CD14-positive monocyte (primary cell): ENCODE data around the gene WDR72. TPM values are rescaled to one million over a fixed set of nuclear protein-coding genes. Genes with fewer than 3 reads are reported as not detected.
"Not testable (repeated sequence)": the region's sequence is repeated elsewhere in the genome, so short reads cannot be mapped to it uniquely, and the experiment has no call there.

Experiments
- DNase-seq, 3 donors: peaks; one replicate each; pipeline ENCODE4 v3.0.0-alpha.2; 2011 to 2022
- H2AFZ ChIP-seq: 2 replicates; pipeline ENCODE4 v1.6.0; 2012; ENCODE audit warnings: mild to moderate bottlenecking, low read depth, low read length, inconsistent platforms; ENCODE audit not compliant: insufficient read depth, poor library complexity, severe bottlenecking
- H3K27ac ChIP-seq, 2 donors: 1 replicate in 1 of 2; 2 replicates in 1 of 2; pipeline ENCODE4 v1.5.1; 2012 to 2013; ENCODE audit warnings: low read length in 2 of 2, control low read depth in 1 of 2, inconsistent platforms in 1 of 2, low read depth in 1 of 2, mild to moderate bottlenecking in 1 of 2
- H3K27me3 ChIP-seq, 2 donors: one replicate each; pipeline versions ENCODE4 v1.6.0 to v1.6.1; 2011 to 2013; ENCODE audit warnings: low read length in 2 of 2; ENCODE audit not compliant: control insufficient read depth in 2 of 2, insufficient read depth in 2 of 2
- H3K36me3 ChIP-seq, 2 donors: replicated peaks in 1 of 2; 1 replicate in 1 of 2; 2 replicates in 1 of 2; pipeline versions ENCODE4 v1.5.1 to v1.6.1; 2012 to 2013; ENCODE audit warnings: low read length in 2 of 2, control low read depth in 1 of 2, inconsistent platforms in 1 of 2, mild to moderate bottlenecking in 1 of 2; ENCODE audit not compliant: insufficient read depth in 2 of 2, control insufficient read depth in 1 of 2
- H3K4me1 ChIP-seq, 2 donors: 1 replicate in 1 of 2; 2 replicates in 1 of 2; pipeline versions ENCODE4 v1.5.1 to v1.6.1; 2012 to 2013; ENCODE audit warnings: low read length in 2 of 2, control low read depth in 1 of 2, inconsistent platforms in 1 of 2, mild to moderate bottlenecking in 1 of 2, moderate library complexity in 1 of 2; ENCODE audit not compliant: insufficient read depth in 2 of 2, control insufficient read depth in 1 of 2
- H3K4me2 ChIP-seq: replicated peaks from 2 replicates; pipeline ENCODE3; 2012; ENCODE audit warnings: low read length, moderate library complexity, mild to moderate bottlenecking; ENCODE audit not compliant: poor library complexity, severe bottlenecking; ENCODE audit errors: extremely low read depth
- H3K4me3 ChIP-seq, 3 experiments: fragments of 200-600 bp in 1 of 3; sonication (generic) in 1 of 3; replicated peaks in 1 of 3; 1 replicate in 2 of 3; 2 replicates in 1 of 3; pipeline ENCODE4 v1.5.1; 2011 to 2013; ENCODE audit warnings: low read length in 3 of 3, mild to moderate bottlenecking in 3 of 3, control low read depth in 2 of 3, low read depth in 2 of 3, inconsistent platforms in 1 of 3, moderate library complexity in 1 of 3
- H3K79me2 ChIP-seq: 2 replicates; pipeline ENCODE4 v1.6.0; 2012; ENCODE audit warnings: mild to moderate bottlenecking, control low read depth, inconsistent platforms, low read length, moderate library complexity; ENCODE audit not compliant: insufficient read depth
- H3K9ac ChIP-seq: 2 replicates; pipeline ENCODE4 v1.6.0; 2017; ENCODE audit warnings: low read length, mild to moderate bottlenecking; ENCODE audit not compliant: insufficient read depth, poor library complexity, severe bottlenecking
- H3K9me3 ChIP-seq, 2 donors: replicated peaks in 1 of 2; 1 replicate in 1 of 2; 2 replicates in 1 of 2; pipeline versions ENCODE4 v1.5.1 to v1.6.1; 2012 to 2013; ENCODE audit warnings: low read length in 2 of 2, control low read depth in 1 of 2; ENCODE audit not compliant: control insufficient read depth in 1 of 2, insufficient read depth in 1 of 2
- H4K20me1 ChIP-seq: 2 replicates; pipeline ENCODE4 v1.6.0; 2012; ENCODE audit warnings: mild to moderate bottlenecking, low read length, control low read depth, moderate library complexity; ENCODE audit not compliant: insufficient read depth
- H3K27ac Mint-ChIP-seq, 7 donors: one replicate each; pipeline ENCODE4 v1.8.0; 2020; ENCODE audit warnings: mild to moderate bottlenecking in 7 of 7, mixed read lengths in 7 of 7, moderate library complexity in 6 of 7, inconsistent platforms in 2 of 7
- H3K27me3 Mint-ChIP-seq, 3 donors: one replicate each; pipeline ENCODE4 v1.8.0; 2021 to 2022; ENCODE audit warnings: low read depth in 3 of 3, mild to moderate bottlenecking in 3 of 3, mixed read lengths in 3 of 3, moderate library complexity in 3 of 3, inconsistent platforms in 1 of 3
- H3K36me3 Mint-ChIP-seq, 2 donors: one replicate each; pipeline ENCODE4 v1.8.0; 2020; ENCODE audit warnings: mixed read lengths in 2 of 2, inconsistent platforms in 1 of 2, mild to moderate bottlenecking in 1 of 2
- H3K4me1 Mint-ChIP-seq: one replicate; pipeline ENCODE4 v1.8.0; 2020; ENCODE audit warnings: mild to moderate bottlenecking, mixed read lengths
- H3K4me3 Mint-ChIP-seq, 2 donors: one replicate each; pipeline ENCODE4 v1.8.0; 2020; ENCODE audit warnings: mild to moderate bottlenecking in 2 of 2, mixed read lengths in 2 of 2, moderate library complexity in 1 of 2
- H3K9me3 Mint-ChIP-seq, 7 donors: one replicate each; pipeline ENCODE4 v1.8.0; 2020 to 2022; ENCODE audit warnings: mixed read lengths in 7 of 7, mild to moderate bottlenecking in 6 of 7, moderate library complexity in 6 of 7, inconsistent platforms in 2 of 7
- WGBS: methylation state at CpG from one replicate; pipeline ENCODE4 v1.1.5; 2013; ENCODE audit warnings: missing lambda C conversion rate; ENCODE audit not compliant: insufficient coverage; 5-methylcytosine and 5-hydroxymethylcytosine counted together
- intact Hi-C, 2 donors: fragments of 100-400 bp; cut with micrococcal nuclease; formaldehyde crosslinking; loops; one replicate each; pipeline versions ENCODE4 v1.15.0 to v1.15.1; 2023
- polyA plus RNA-seq, 3 donors: library from polyadenylated mRNA; depleted of rRNA in 1 of 3; unstranded in 2 of 3; stranded (reverse) in 1 of 3; fragments of 300-500 nt in 2 of 3; fragments of >200 nt in 1 of 3; fragmentation: Illumina TruSeq in 2 of 3; gene quantifications; 1 replicate in 2 of 3; 2 replicates in 1 of 3; pipeline ENCODE4 v1.2.3, GENCODE V29; 2012 to 2021
- TF ChIP-seq, protein P1 (sequence below): fragments of 200-600 bp; IDR thresholded peaks from one replicate; pipeline ENCODE4 v1.8.0; 2022; ENCODE audit warnings: antibody characterized with exemption, mild to moderate bottlenecking

Gene WDR72
- polyA plus RNA-seq, 3 donors: not detected

DNA sequence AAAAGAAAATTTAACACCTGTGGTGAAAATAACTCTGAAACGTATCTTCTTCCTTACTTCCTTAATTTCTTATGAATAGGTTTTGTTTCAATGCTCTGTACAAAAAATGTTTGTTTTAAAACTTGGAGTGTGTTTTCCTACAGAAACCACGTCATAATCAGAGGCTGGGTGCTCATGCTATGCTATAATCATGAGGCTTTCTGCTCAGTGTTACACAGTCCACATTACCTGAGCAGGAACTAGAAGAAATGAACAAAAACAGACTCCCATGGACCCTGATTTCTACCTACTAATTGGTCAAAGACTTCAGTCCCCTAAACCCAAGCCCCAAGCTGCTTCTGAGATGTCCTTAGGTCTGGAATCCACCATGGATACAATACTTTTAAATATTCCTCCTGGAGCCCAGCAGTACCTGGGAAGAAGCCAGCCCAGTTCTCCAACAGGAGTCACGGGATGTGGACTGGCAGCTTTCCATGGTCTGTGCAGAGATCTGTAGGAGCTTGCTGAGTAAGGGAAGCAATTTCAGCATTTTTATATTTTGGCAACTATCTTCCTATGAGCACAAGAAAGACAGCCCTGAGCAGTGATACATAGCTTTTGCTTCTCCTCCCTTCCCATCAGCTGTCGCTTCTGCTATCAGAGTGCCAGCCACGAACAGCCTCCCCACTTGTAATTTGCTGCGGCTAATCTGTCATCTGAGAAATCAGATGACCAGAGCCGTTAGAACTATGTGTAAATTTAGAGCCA lies 65.6 kb downstream of the WDR72 start:
- WGBS: 57% methylated on average over 1 of the region's 7 CpGs
- intact Hi-C loops: no loop called here
- no peak overlapping the region for H2AFZ ChIP-seq
- H3K36me3 ChIP-seq: no peaks in the 10 kb centered on the region
- no peaks in the 10 kb centered on the region for H3K79me2 ChIP-seq
- H3K4me3 ChIP-seq: no peak overlapping the region
- H3K27ac ChIP-seq: no peak overlapping the region
- Mint-ChIP-seq H3K4me1 (no peaks in the 10 kb centered on the region), H3K9me3 (peaks cover 0 to 2% (median 1%) of the 10 kb centered on the region in 7 donors), H3K27ac (no peak overlapping the region), H3K36me3 (no peaks in the 10 kb centered on the region), H3K27me3 (peaks cover 0 to 3% (median 3%) of the 10 kb centered on the region in 3 donors), H3K4me3 (no peak overlapping the region)
- no peaks in the 10 kb centered on the region for H3K4me1 ChIP-seq
- H4K20me1 ChIP-seq: no peaks in the 10 kb centered on the region
- TF ChIP-seq, protein P1, sequence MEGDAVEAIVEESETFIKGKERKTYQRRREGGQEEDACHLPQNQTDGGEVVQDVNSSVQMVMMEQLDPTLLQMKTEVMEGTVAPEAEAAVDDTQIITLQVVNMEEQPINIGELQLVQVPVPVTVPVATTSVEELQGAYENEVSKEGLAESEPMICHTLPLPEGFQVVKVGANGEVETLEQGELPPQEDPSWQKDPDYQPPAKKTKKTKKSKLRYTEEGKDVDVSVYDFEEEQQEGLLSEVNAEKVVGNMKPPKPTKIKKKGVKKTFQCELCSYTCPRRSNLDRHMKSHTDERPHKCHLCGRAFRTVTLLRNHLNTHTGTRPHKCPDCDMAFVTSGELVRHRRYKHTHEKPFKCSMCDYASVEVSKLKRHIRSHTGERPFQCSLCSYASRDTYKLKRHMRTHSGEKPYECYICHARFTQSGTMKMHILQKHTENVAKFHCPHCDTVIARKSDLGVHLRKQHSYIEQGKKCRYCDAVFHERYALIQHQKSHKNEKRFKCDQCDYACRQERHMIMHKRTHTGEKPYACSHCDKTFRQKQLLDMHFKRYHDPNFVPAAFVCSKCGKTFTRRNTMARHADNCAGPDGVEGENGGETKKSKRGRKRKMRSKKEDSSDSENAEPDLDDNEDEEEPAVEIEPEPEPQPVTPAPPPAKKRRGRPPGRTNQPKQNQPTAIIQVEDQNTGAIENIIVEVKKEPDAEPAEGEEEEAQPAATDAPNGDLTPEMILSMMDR: no peak
- H3K9me3 ChIP-seq: no peaks in the 10 kb centered on the region
- no peak for DNase-seq
- H3K9ac ChIP-seq: no peak overlapping the region
- H3K27me3 ChIP-seq: no peaks in the 10 kb centered on the region
- no peak overlapping the region for H3K4me2 ChIP-seq

DNA sequence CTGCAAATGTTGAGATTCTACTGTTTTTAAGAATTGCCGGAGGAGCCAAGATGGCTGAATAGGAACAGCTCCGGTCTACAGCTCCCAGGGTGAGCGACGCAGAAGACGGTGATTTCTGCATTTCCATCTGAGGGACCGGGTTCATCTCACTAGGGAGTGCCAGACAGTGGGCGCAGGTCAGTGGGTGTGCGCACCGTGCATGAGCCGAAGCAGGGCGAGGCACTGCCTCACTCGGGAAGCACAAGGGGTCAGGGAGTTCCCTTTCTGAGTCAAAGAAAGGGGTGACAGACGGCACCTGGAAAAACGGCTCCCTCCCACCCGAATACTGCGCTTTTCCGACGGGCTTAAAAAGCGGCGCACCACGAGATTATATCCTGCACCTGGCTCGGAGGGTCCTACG lies 75.3 kb downstream of the WDR72 start:
- H3K4me3 ChIP-seq, H3K27ac ChIP-seq, H3K9me3 ChIP-seq, H4K20me1 ChIP-seq, H3K36me3 Mint-ChIP-seq, H3K4me2 ChIP-seq, H3K36me3 ChIP-seq, intact Hi-C loops, DNase-seq, H3K27ac Mint-ChIP-seq, H3K79me2 ChIP-seq, H3K4me3 Mint-ChIP-seq, H2AFZ ChIP-seq, H3K4me1 ChIP-seq, H3K27me3 ChIP-seq, H3K4me1 Mint-ChIP-seq, H3K27me3 Mint-ChIP-seq, H3K9ac ChIP-seq: not testable (repeated sequence)
- 97% methylated on average over 7 of the region's 23 CpGs for WGBS
- H3K9me3 Mint-ChIP-seq: peaks cover 0 to 12% (median 5%) of the 10 kb centered on the region in 7 donors
